Mesenchymal stem cell (in vitro differentiated cells and primary cell): ENCODE measurements around the gene CA5A.
A peak's percentile ranks its signal among the peaks of the same experiment; 100 is the strongest.
"Not testable (repeated sequence)": the region's sequence is repeated elsewhere in the genome, so short reads cannot be mapped to it uniquely, and the experiment has no call there.

ENCODE experiments used
- DNase-seq: peaks from one replicate; pipeline ENCODE4 v3.0.0-alpha.2; 2013
- H2AFZ ChIP-seq: one replicate; pipeline ENCODE4 v1.6.1; 2013; ENCODE audit warnings: low read depth, mild to moderate bottlenecking, control low read depth, inconsistent platforms, low read length, moderate library complexity
- H2AK5ac ChIP-seq: 2 replicates; pipeline ENCODE4 v1.6.1; 2013; ENCODE audit warnings: low read length, moderate library complexity, mild to moderate bottlenecking, inconsistent platforms; ENCODE audit not compliant: severe bottlenecking
- H2BK120ac ChIP-seq: one replicate; pipeline ENCODE4 v1.6.1; 2013; ENCODE audit warnings: low read depth, mild to moderate bottlenecking, inconsistent platforms, low read length, moderate library complexity
- H2BK12ac ChIP-seq, 2 experiments: one replicate each; pipeline ENCODE4 v1.6.1; 2013; ENCODE audit warnings: inconsistent platforms in 2 of 2, low read length in 2 of 2, mild to moderate bottlenecking in 2 of 2, moderate library complexity in 2 of 2, control low read depth in 1 of 2
- H2BK15ac ChIP-seq: one replicate; pipeline ENCODE4 v1.6.1; 2013; ENCODE audit warnings: mild to moderate bottlenecking, low read depth, inconsistent platforms; ENCODE audit not compliant: poor library complexity, severe bottlenecking
- H2BK5ac ChIP-seq: 2 replicates; pipeline ENCODE4 v1.6.1; 2013; ENCODE audit warnings: low read depth, mild to moderate bottlenecking, low read length, control low read depth, inconsistent platforms; ENCODE audit not compliant: poor library complexity, severe bottlenecking
- H3K14ac ChIP-seq, 2 experiments: one replicate each; pipeline ENCODE4 v1.6.1; 2013; ENCODE audit warnings: inconsistent platforms in 2 of 2, low read length in 2 of 2, control low read depth in 1 of 2, mild to moderate bottlenecking in 1 of 2, moderate library complexity in 1 of 2
- H3K18ac ChIP-seq, 2 experiments: one replicate each; pipeline ENCODE4 v1.6.1; 2013; ENCODE audit warnings: inconsistent platforms in 2 of 2, low read length in 2 of 2, control low read depth in 1 of 2, low read depth in 1 of 2, mild to moderate bottlenecking in 1 of 2
- H3K23ac ChIP-seq, 2 experiments: one replicate each; pipeline ENCODE4 v1.6.1; 2013; ENCODE audit warnings: inconsistent platforms in 2 of 2, low read length in 2 of 2, mild to moderate bottlenecking in 2 of 2, moderate library complexity in 2 of 2, control low read depth in 1 of 2
- H3K27ac ChIP-seq: 2 replicates; pipeline ENCODE4 v1.5.1; 2013; ENCODE audit warnings: mild to moderate bottlenecking, moderate library complexity, low read length, control low read depth, inconsistent platforms; ENCODE audit not compliant: poor library complexity, severe bottlenecking
- H3K27me3 ChIP-seq, 2 experiments: 2 replicates each; pipeline versions ENCODE4 v1.6.1 to v1.7.0; 2013; ENCODE audit warnings: low read length in 2 of 2, mild to moderate bottlenecking in 2 of 2, moderate library complexity in 2 of 2, control low read depth in 1 of 2, inconsistent platforms in 1 of 2; ENCODE audit not compliant: control insufficient read depth in 1 of 2, insufficient read depth in 1 of 2
- H3K36me3 ChIP-seq, 2 experiments: 2 replicates each; pipeline versions ENCODE4 v1.6.1 to v1.7.0; 2013; ENCODE audit warnings: low read length in 2 of 2, control low read depth in 1 of 2, inconsistent platforms in 1 of 2, low read depth in 1 of 2, mild to moderate bottlenecking in 1 of 2; ENCODE audit not compliant: insufficient read depth in 2 of 2, control insufficient read depth in 1 of 2
- H3K4ac ChIP-seq, 2 experiments: one replicate each; pipeline ENCODE4 v1.6.1; 2013; ENCODE audit warnings: inconsistent platforms in 2 of 2, low read length in 2 of 2, mild to moderate bottlenecking in 2 of 2, moderate library complexity in 2 of 2, control low read depth in 1 of 2, low read depth in 1 of 2
- H3K4me1 ChIP-seq: 2 replicates; pipeline ENCODE4 v1.6.1; 2013; ENCODE audit warnings: low read depth, low read length, control low read depth; ENCODE audit not compliant: control insufficient read depth, insufficient read depth
- H3K4me2 ChIP-seq: 2 replicates; pipeline ENCODE4 v1.6.1; 2013; ENCODE audit warnings: low read length, mild to moderate bottlenecking, inconsistent platforms; ENCODE audit not compliant: poor library complexity, severe bottlenecking
- H3K4me3 ChIP-seq, 2 experiments: 2 replicates each; pipeline versions ENCODE4 v1.5.1 to v1.7.0; 2013; ENCODE audit warnings: low read length in 2 of 2, mild to moderate bottlenecking in 2 of 2, control low read depth in 1 of 2, low read depth in 1 of 2; ENCODE audit not compliant: insufficient read depth in 1 of 2
- H3K79me1 ChIP-seq: replicated peaks from 2 replicates; pipeline ENCODE4 v1.6.1; 2013; ENCODE audit warnings: mild to moderate bottlenecking, control low read depth, low read length, inconsistent platforms; ENCODE audit not compliant: poor library complexity, severe bottlenecking
- H3K9ac ChIP-seq: 2 replicates; pipeline ENCODE4 v1.7.0; 2013; ENCODE audit warnings: mild to moderate bottlenecking, low read length, moderate library complexity
- H3K9me3 ChIP-seq: 2 replicates; pipeline ENCODE4 v1.7.0; 2013; ENCODE audit warnings: mild to moderate bottlenecking, low read length; ENCODE audit not compliant: control insufficient read depth
- H4K8ac ChIP-seq: one replicate; pipeline ENCODE4 v1.6.1; 2013; ENCODE audit warnings: inconsistent platforms, mild to moderate bottlenecking, low read length, moderate library complexity
- H4K91ac ChIP-seq: one replicate; pipeline ENCODE4 v1.6.1; 2013; ENCODE audit warnings: mild to moderate bottlenecking, low read length, inconsistent platforms
- WGBS: methylation state at CpG from one replicate; pipeline ENCODE4 v1.1.7; 2013; ENCODE audit warnings: mixed read lengths; 5-methylcytosine and 5-hydroxymethylcytosine counted together

CA5A gene

DNA sequence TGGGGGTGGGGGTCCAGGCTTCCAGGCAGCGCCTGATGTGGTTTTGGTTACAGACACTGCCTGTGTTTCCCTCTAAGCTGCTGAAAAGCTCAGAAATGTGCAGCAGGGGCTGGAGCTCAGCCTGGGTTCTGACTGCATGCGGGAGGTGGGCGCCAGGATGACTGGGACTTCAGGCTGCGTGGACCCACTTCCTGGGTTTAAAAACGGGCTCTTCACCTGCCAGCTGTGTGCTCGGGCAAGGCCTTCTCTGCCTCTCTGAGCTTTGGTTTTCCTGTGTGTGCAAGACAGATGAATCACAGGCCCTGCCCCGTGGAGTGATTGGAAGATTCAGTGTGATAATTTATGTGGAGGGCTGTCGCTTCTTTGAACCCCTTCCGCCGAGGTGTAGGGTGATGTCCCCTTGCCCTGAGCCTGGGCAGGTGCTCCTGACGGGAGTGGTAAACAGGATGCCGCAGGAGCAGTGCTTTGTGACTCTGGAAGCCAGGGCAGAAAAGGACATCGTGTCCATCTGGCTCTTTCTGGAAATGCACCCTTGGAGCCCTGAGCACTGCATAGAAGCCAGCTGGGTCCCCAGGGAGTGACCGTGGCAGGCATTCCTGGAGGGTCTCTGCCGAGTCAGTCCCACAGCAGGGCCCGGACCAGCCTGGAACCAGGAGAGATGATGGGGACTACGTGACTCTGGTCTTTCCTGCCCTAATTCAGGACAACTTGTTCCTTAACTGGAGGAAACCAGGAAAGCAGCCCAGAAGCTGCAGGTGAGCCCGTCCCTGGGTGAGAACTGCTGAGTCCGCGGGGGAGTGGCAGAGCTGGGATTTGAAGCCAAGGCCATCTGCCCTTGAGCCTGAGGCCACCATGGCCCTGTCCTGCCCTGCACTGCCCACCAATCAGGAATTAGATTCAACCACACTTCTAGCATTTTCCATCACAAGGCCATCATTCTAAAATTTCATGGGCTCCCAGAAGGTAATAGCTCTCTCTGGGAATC is 38.5 kb downstream of the CA5A start:
- Histone ChIP-seq H4K91ac (no peak overlapping the region), H3K4ac (no peak overlapping the region), H2BK15ac (no peak overlapping the region), H3K27ac (no peak overlapping the region), H3K9me3 (no peaks in the 10 kb centered on the region), H2BK120ac (no peak overlapping the region), H2AK5ac (no peak overlapping the region), H3K9ac (no peak overlapping the region), H2BK12ac (no peak overlapping the region), H2AFZ (no peak overlapping the region), H3K23ac (no peak overlapping the region), H2BK5ac (no peak overlapping the region), H3K4me1 (peaks cover 5% of the 10 kb centered on the region), H3K18ac (no peak overlapping the region), H3K4me3 (no peak overlapping the region), H3K79me1 (no peaks in the 10 kb centered on the region), H3K4me2 (no peak overlapping the region), H4K8ac (no peak overlapping the region), H3K27me3 (peaks cover 0 to 4% of the 10 kb centered on the region in 2 experiments), H3K14ac (no peak overlapping the region), H3K36me3 (no peaks in the 10 kb centered on the region)
- no peak for DNase-seq
- 84% methylated on average over 20 of the region's 20 CpGs for whole genome bisulfite sequencing

DNA sequence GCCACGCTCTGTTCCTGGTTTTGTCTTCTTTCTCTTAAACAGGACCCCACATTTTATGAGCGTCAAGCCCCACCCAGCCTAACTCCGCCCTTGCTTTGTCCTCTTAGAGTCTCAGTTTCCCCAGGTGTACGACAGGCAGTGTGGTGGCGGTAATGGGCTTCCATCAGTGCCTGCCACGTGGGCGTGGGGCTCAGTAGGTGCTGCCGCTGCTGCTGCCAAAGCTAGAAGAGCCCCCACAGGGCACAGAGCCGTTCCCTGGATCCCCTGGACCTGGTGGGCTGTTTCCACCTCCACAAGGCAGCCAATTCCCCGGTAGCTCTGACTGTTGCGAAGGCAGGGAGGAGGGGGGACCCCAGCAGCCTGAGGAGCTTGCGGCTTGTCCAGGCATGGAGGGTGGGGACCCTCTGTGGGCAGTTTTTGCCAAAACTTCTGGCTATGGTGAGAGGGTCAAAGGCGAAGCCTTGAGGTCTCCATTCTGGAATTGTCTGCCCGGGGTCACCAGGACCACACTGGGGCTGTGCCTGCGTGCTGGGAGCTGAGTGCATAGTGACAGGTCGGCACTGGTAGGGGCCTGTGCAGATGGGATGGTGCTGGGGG is 39.3 kb downstream of the CA5A start:
- H3K27ac ChIP-seq, H3K79me1 ChIP-seq, H2AK5ac ChIP-seq, H2BK15ac ChIP-seq, H3K9me3 ChIP-seq, H3K4me1 ChIP-seq, H3K4me3 ChIP-seq, H2BK120ac ChIP-seq, H3K9ac ChIP-seq, H3K27me3 ChIP-seq, H2AFZ ChIP-seq, H3K4me2 ChIP-seq, H4K8ac ChIP-seq, H3K18ac ChIP-seq, DNase-seq, H4K91ac ChIP-seq, H3K4ac ChIP-seq, H3K14ac ChIP-seq, H3K36me3 ChIP-seq, H2BK12ac ChIP-seq, H2BK5ac ChIP-seq, H3K23ac ChIP-seq: not testable (repeated sequence)
- WGBS, result 82% methylated on average over 16 of the region's 16 CpGs

DNA sequence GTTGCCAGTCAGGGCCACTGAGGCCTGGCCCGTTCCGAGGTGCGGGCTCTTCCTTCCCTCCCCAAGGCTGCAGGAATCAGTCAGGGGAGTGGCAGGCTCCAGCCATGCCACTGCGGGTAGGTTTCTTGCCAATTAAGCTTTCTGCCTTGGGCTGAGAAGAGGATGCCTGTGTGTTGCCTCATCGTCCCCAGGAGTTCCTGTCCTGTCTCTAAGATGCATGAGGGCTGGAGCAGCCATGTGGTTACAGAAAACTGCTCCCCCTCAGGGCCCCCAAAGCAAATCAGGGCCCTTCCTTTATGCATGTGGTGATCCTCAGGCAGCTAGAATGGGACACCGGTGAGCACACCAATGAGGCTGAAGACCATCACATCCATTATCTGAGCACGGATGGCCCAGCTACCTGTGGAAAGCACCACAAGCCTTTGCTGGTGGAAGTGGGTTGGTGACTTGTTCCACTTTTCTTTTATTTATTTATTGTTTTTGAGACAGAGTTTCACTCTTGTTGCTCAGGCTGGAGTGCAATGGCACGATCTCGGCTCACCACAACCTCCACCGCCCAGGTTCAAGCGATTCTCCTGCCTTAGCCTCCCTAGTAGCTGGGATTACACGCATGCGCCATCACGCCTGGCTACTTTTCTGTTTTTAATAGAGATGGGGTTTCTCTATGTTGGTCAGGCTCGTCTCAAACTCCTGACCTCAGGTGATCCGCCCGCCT is 40.0 kb downstream of the CA5A start:
- not testable (repeated sequence) for H3K4ac ChIP-seq, H2BK5ac ChIP-seq, H3K9ac ChIP-seq, H2AK5ac ChIP-seq, H3K79me1 ChIP-seq, H2BK120ac ChIP-seq, H3K4me2 ChIP-seq, H2AFZ ChIP-seq, H3K14ac ChIP-seq, H3K4me1 ChIP-seq, H3K18ac ChIP-seq, H3K4me3 ChIP-seq, H2BK12ac ChIP-seq, H3K27ac ChIP-seq, H3K27me3 ChIP-seq, H4K8ac ChIP-seq, H3K36me3 ChIP-seq, DNase-seq, H4K91ac ChIP-seq, H3K9me3 ChIP-seq, H2BK15ac ChIP-seq
- H3K23ac ChIP-seq, result peak overlapping the region in 1 of 2 experiments; percentile 17
- 94% methylated on average over 16 of the region's 17 CpGs for WGBS

GRCh38 chr16:87895641-87896141 is 40.6 kb downstream of the CA5A start:
- DNase-seq, result peak; percentile 32
- Histone ChIP-seq H3K14ac (no peak overlapping the region), H2BK15ac (no peak overlapping the region), H3K79me1 (no peaks in the 10 kb centered on the region), H2BK12ac (no peak overlapping the region), H2BK120ac (no peak overlapping the region), H3K9me3 (no peaks in the 10 kb centered on the region), H3K27me3 (peaks cover 0 to 3% of the 10 kb centered on the region in 2 experiments), H3K4me1 (peaks cover 5% of the 10 kb centered on the region), H3K27ac (no peak overlapping the region), H3K4ac (no peak overlapping the region), H4K91ac (peak overlapping the region; percentile 1), H3K18ac (no peak overlapping the region), H4K8ac (no peak overlapping the region), H2AK5ac (no peak overlapping the region), H3K9ac (no peak overlapping the region), H3K4me3 (no peak overlapping the region), H3K4me2 (no peak overlapping the region), H3K36me3 (no peaks in the 10 kb centered on the region), H2AFZ (no peak overlapping the region), H3K23ac (no peak overlapping the region), H2BK5ac (no peak overlapping the region)
- WGBS, result 80% methylated on average over 9 of the region's 10 CpGs
